OCI-LY3 (cell line): Measurements from ENCODE around the gene CETP.

ENCODE experiments used
- H2AFZ ChIP-seq: fragments of 200-600, 300-600 bp; shearing (Covaris generic); 2 replicates; pipeline ENCODE4 v1.6.0; 2014; ENCODE audit warnings: antibody characterized with exemption, low read depth, low read length
- H3K27ac ChIP-seq: fragments of 200-600, 300-600 bp; sonication (generic); 2 replicates; pipeline ENCODE4 v1.5.1; 2014; ENCODE audit warnings: mild to moderate bottlenecking, low read length, moderate library complexity, mixed read lengths
- H3K27me3 ChIP-seq: fragments of 200-600, 300-600 bp; sonication (generic); 2 replicates; pipeline ENCODE4 v1.6.1; 2014; ENCODE audit warnings: low read depth, low read length, mixed read lengths
- H3K36me3 ChIP-seq: fragments of 200-600, 300-600 bp; sonication (generic); replicated peaks from 2 replicates; pipeline ENCODE3; 2014; ENCODE audit warnings: low read depth, low read length, mixed read lengths
- H3K4me1 ChIP-seq: fragments of 300-600, 200-600 bp; sonication (generic); 2 replicates; pipeline ENCODE4 v1.6.1; 2014; ENCODE audit warnings: low read length, mixed read lengths
- H3K4me2 ChIP-seq: fragments of 200-600, 300-600 bp; sonication (generic); 2 replicates; pipeline ENCODE4 v1.6.1; 2014; ENCODE audit warnings: low read length, mixed read lengths
- H3K4me3 ChIP-seq: fragments of 300-600, 200-600 bp; sonication (generic); 2 replicates; pipeline ENCODE4 v1.5.1; 2014; ENCODE audit warnings: antibody characterized with exemption, mild to moderate bottlenecking, low read length, moderate library complexity
- H3K79me2 ChIP-seq: fragments of 300-600, 200-600 bp; shearing (Covaris generic); 2 replicates; pipeline ENCODE4 v1.6.1; 2014; ENCODE audit warnings: mild to moderate bottlenecking, low read length, mixed read lengths
- H3K9ac ChIP-seq: fragments of 300-600, 200-600 bp; shearing (Covaris generic); 2 replicates; pipeline ENCODE4 v1.6.0; 2014; ENCODE audit warnings: mild to moderate bottlenecking, low read length, moderate library complexity
- H3K9me3 ChIP-seq: fragments of 200-600, 300-600 bp; shearing (Covaris generic); 2 replicates; pipeline ENCODE4 v1.6.1; 2014; ENCODE audit warnings: low read length, mixed read lengths; ENCODE audit not compliant: insufficient read depth
- H4K20me1 ChIP-seq: fragments of 200-600, 300-600 bp; sonication (generic); 2 replicates; pipeline ENCODE4 v1.6.1; 2016; ENCODE audit warnings: low read length, mixed read lengths; ENCODE audit not compliant: insufficient read depth
- CTCF ChIP-seq: fragments of 200-600, 300-600 bp; sonication (generic); IDR thresholded peaks from 2 replicates; pipeline ENCODE4 v1.5.1; 2014; ENCODE audit warnings: antibody characterized with exemption, low read length, low read depth
- EZH2phosphoT487 ChIP-seq: fragments of 200-600 bp; shearing (Covaris generic); IDR thresholded peaks from 2 replicates; pipeline ENCODE4 v1.6.1; 2018; ENCODE audit warnings: antibody characterized with exemption, mixed run types, low read depth

The CETP gene

DNA sequence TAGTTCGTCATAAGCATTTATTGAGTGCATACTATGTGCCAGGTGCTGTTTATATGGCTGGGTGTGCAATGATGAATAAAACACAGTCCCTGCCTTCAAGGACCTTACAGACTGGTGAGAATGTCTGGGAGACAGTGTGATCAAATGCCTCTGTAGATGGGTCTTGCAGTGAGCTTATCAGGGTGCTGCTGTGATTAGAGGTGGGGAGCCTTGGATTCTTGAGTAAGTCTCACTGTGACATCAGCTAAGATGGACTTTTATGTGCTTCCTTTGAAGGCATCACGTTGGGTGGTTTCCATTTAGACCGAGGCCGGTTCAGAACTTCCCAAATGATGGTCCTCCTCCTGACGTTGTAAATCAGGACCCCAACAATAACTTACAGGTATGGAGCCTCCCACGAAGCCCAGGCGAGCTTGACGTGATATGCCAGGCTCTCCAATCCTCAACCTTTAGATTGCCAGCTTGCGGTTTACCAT lies 19.9 kb upstream of the CETP start:
- Histone ChIP-seq H3K9ac (peak overlapping the region; percentile 6; the same call in 1 of the 2 replicates), H3K27me3 (no peaks in the 10 kb centered on the region), H3K27ac (peak overlapping the region; percentile 97), H3K36me3 (peaks cover 73% of the 10 kb centered on the region), H3K4me3 (peak overlapping the region; percentile 21), H3K79me2 (peaks cover 50% of the 10 kb centered on the region), H3K4me2 (peak overlapping the region; percentile 68), H4K20me1 (peaks cover 53% of the 10 kb centered on the region), H3K4me1 (peaks cover 97% of the 10 kb centered on the region), H3K9me3 (no peaks in the 10 kb centered on the region), H2AFZ (no peak overlapping the region)
- TF ChIP-seq CTCF (no peak), EZH2phosphoT487 (no peak)

- peak overlapping the region; percentile 64 for H3K9ac ChIP-seq
- H3K36me3 ChIP-seq, result peaks cover 68% of the 10 kb centered on the region
Measured at GRCh38 chr16:56943761-56944375, 17.9 kb upstream of the CETP start.

GRCh38 chr16:56944954-56945839 lies 16.6 kb upstream of the CETP start:
- Histone ChIP-seq H3K4me3 (peak overlapping the region; percentile 30), H3K4me2 (peak overlapping the region; percentile 68), H3K27ac (peak overlapping the region; percentile 97), H3K79me2 (peaks cover 17% of the 10 kb centered on the region), H3K36me3 (peaks cover 55% of the 10 kb centered on the region), H3K9ac (peak overlapping the region; percentile 64), H3K4me1 (peaks cover 71% of the 10 kb centered on the region), H2AFZ (no peak overlapping the region), H3K27me3 (no peaks in the 10 kb centered on the region), H4K20me1 (peaks cover 22% of the 10 kb centered on the region), H3K9me3 (no peaks in the 10 kb centered on the region)
- TF ChIP-seq EZH2phosphoT487 (no peak), CTCF (no peak)

More at GRCh38 chr16:56943761-56944375, 17.9 kb upstream of the CETP start:
- H3K4me3 ChIP-seq, result peak overlapping the region; percentile 40
- no peaks in the 10 kb centered on the region for H3K27me3 ChIP-seq
- peak overlapping the region; percentile 97 for H3K27ac ChIP-seq
- peak overlapping the region; percentile 68 for H3K4me2 ChIP-seq
- peaks cover 35% of the 10 kb centered on the region for H4K20me1 ChIP-seq
- no peaks in the 10 kb centered on the region for H3K9me3 ChIP-seq
- no peak for TF ChIP-seq EZH2phosphoT487
- no peak for TF ChIP-seq CTCF
- H3K79me2 ChIP-seq, result peaks cover 31% of the 10 kb centered on the region
- no peak overlapping the region for H2AFZ ChIP-seq
- H3K4me1 ChIP-seq, result peaks cover 78% of the 10 kb centered on the region
